OCI-LY7 (cell line): ENCODE results near the gene GRPR.

Source experiments
- EZH2phosphoT487 ChIP-seq: fragments of 200-600 bp; sonication (generic); IDR thresholded peaks from 2 replicates; pipeline ENCODE4 v1.6.1; 2018; ENCODE audit warnings: low read depth, borderline replicate concordance, mild to moderate bottlenecking, mixed run types, antibody characterized with exemption, low read length, moderate library complexity, mixed read lengths
- TF ChIP-seq, protein P1 (sequence below): fragments of 200-600 bp; sonication (generic); conservative IDR thresholded peaks from 2 replicates; pipeline ENCODE4 v1.5.1; 2014; ENCODE audit warnings: mild to moderate bottlenecking, antibody characterized with exemption, low read length, moderate library complexity, mixed read lengths

DNA sequence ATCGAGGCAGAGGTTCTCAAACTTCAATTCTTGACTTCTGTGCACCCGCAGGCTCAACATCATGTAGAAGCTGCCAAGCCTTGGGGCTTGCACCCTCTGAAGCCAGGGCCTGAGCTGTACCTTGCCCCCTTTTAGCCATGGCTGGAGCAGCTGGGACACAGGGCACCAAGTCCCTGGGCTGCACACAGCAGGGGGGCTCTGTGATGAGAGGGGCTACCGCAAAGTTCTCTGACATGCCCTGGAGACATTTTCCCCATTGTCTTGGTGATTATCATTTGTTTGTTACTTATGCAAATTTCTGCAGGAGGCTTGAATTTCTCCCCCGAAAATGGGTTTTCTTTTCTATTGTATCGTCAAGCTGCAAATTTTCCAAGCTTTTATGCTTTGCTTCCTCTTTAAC, 39.0 kb downstream of the GRPR start:
- TF ChIP-seq EZH2phosphoT487, result no peak
- TF ChIP-seq, protein P1, sequence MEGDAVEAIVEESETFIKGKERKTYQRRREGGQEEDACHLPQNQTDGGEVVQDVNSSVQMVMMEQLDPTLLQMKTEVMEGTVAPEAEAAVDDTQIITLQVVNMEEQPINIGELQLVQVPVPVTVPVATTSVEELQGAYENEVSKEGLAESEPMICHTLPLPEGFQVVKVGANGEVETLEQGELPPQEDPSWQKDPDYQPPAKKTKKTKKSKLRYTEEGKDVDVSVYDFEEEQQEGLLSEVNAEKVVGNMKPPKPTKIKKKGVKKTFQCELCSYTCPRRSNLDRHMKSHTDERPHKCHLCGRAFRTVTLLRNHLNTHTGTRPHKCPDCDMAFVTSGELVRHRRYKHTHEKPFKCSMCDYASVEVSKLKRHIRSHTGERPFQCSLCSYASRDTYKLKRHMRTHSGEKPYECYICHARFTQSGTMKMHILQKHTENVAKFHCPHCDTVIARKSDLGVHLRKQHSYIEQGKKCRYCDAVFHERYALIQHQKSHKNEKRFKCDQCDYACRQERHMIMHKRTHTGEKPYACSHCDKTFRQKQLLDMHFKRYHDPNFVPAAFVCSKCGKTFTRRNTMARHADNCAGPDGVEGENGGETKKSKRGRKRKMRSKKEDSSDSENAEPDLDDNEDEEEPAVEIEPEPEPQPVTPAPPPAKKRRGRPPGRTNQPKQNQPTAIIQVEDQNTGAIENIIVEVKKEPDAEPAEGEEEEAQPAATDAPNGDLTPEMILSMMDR, result no peak
